Suprapubic skin (tissue), 4 donors: Measurements from ENCODE around the gene NXPH2. TPM values are rescaled to one million over a fixed set of nuclear protein-coding genes. Genes with fewer than 3 reads are reported as not detected.

ENCODE experiments used
- DNase-seq, 2 donors: peaks; one replicate each; pipeline ENCODE4 v3.0.0-alpha.2; 2019; ENCODE audit warnings: low spot score in 2 of 2
- H3K27ac ChIP-seq: fragments of 200-600 bp; sonication (generic); one replicate; pipeline ENCODE4 v1.5.1; 2019
- H3K27me3 ChIP-seq: fragments of 200-600 bp; sonication (generic); one replicate; pipeline ENCODE4 v1.5.1; 2019
- H3K36me3 ChIP-seq: fragments of 200-600 bp; sonication (generic); one replicate; pipeline ENCODE4 v1.5.1; 2019
- H3K4me1 ChIP-seq: fragments of 200-600 bp; sonication (generic); one replicate; pipeline ENCODE4 v1.5.1; 2019
- H3K4me3 ChIP-seq: fragments of 200-600 bp; sonication (generic); one replicate; pipeline ENCODE4 v1.5.1; 2019; ENCODE audit warnings: mild to moderate bottlenecking
- H3K9me3 ChIP-seq: fragments of 200-600 bp; sonication (generic); one replicate; pipeline ENCODE4 v1.5.1; 2019
- CTCF ChIP-seq, 2 donors: fragments of 200-600 bp in 1 of 2; fragments of 450-650 bp in 1 of 2; sonication (generic) in 1 of 2; IDR thresholded peaks; one replicate each; pipeline ENCODE4 v1.5.1; 2016 to 2019; ENCODE audit warnings: antibody characterized with exemption in 2 of 2, mild to moderate bottlenecking in 1 of 2, moderate library complexity in 1 of 2
- EP300 ChIP-seq: sonication (generic); formaldehyde crosslinking; IDR thresholded peaks from one replicate; pipeline ENCODE4 v1.6.1; 2017; ENCODE audit warnings: antibody characterized with exemption
- POLR2A ChIP-seq, 2 donors: fragments of 450-650 bp; IDR thresholded peaks; one replicate each; pipeline ENCODE4 v1.6.1; 2017; ENCODE audit warnings: antibody characterized with exemption in 2 of 2, mild to moderate bottlenecking in 2 of 2, moderate library complexity in 2 of 2
- POLR2AphosphoS5 ChIP-seq, 3 donors: sonication (generic); formaldehyde crosslinking; IDR thresholded peaks; one replicate each; pipeline ENCODE4 v1.6.1; 2017; ENCODE audit warnings: antibody characterized with exemption in 3 of 3
- WGBS: methylation state at CpG from one replicate; pipeline ENCODE4 v1.1.5; 2018; 5-methylcytosine and 5-hydroxymethylcytosine counted together
- total RNA-seq, 4 donors: library from RNA; depleted of rRNA; stranded (reverse); fragments of >200 nt; gene quantifications; one replicate each; pipeline ENCODE4 v1.1.0, GENCODE V29; 2016

Gene NXPH2
- total RNA-seq, 4 donors from 2014 or later: not detected

GRCh38 chr2:138787053-138787666, 7.0 kb upstream of the NXPH2 start:
- TF ChIP-seq POLR2AphosphoS5 (IDR thresholded peaks at IDR 0.05): no peak
- TF ChIP-seq EP300: no peak
- peak; percentile 34 to 58 for TF ChIP-seq CTCF (IDR thresholded peaks at IDR 0.05)
- Histone ChIP-seq H3K36me3 (no peaks in the 10 kb centered on the region), H3K27ac (no peak overlapping the region), H3K27me3 (peaks cover 3% of the 10 kb centered on the region), H3K9me3 (no peaks in the 10 kb centered on the region), H3K4me3 (no peak overlapping the region), H3K4me1 (peaks cover 6% of the 10 kb centered on the region)
- no peak for DNase-seq
- WGBS: 15% methylated on average over 2 of the region's 2 CpGs

- no peak overlapping the region for H3K27ac ChIP-seq
- H3K9me3 ChIP-seq: no peaks in the 10 kb centered on the region
- peaks cover 27% of the 10 kb centered on the region for H3K4me1 ChIP-seq
- TF ChIP-seq EP300: no peak
- TF ChIP-seq CTCF (IDR thresholded peaks at IDR 0.05): no peak
- TF ChIP-seq POLR2A (IDR thresholded peaks at IDR 0.05): no peak
- TF ChIP-seq POLR2AphosphoS5 (IDR thresholded peaks at IDR 0.05): no peak
- no peak for DNase-seq
- H3K36me3 ChIP-seq: no peaks in the 10 kb centered on the region
- H3K27me3 ChIP-seq: peaks cover 48% of the 10 kb centered on the region
- 84% methylated on average over 5 of the region's 5 CpGs for WGBS
- no peak overlapping the region for H3K4me3 ChIP-seq
Observed at GRCh38 chr2:138782383-138782782, 2.2 kb upstream of the NXPH2 start.

GRCh38 chr2:138780908-138781307, 718 bp upstream of the NXPH2 start:
- H3K9me3 ChIP-seq: no peaks in the 10 kb centered on the region
- WGBS: 19% methylated on average over 19 of the region's 19 CpGs
- no peaks in the 10 kb centered on the region for H3K36me3 ChIP-seq
- no peak overlapping the region for H3K27ac ChIP-seq
- DNase-seq: no peak
- H3K4me3 ChIP-seq: peak overlapping the region; percentile 37
- TF ChIP-seq CTCF (IDR thresholded peaks at IDR 0.05) (no peak), EP300 (no peak), POLR2A (IDR thresholded peaks at IDR 0.05) (no peak), POLR2AphosphoS5 (IDR thresholded peaks at IDR 0.05) (no peak)
- H3K27me3 ChIP-seq: peaks cover 60% of the 10 kb centered on the region
- peaks cover 21% of the 10 kb centered on the region for H3K4me1 ChIP-seq

- Histone ChIP-seq H3K27me3 (peaks cover 63% of the 10 kb centered on the region), H3K27ac (no peak overlapping the region), H3K4me3 (peak overlapping the region; percentile 37), H3K36me3 (no peaks in the 10 kb centered on the region), H3K9me3 (no peaks in the 10 kb centered on the region), H3K4me1 (peaks cover 21% of the 10 kb centered on the region)
- WGBS: 28% methylated on average over 2 of the region's 40 CpGs
- DNase-seq: no peak
- TF ChIP-seq POLR2AphosphoS5 (IDR thresholded peaks at IDR 0.05) (no peak), CTCF (IDR thresholded peaks at IDR 0.05) (no peak), POLR2A (IDR thresholded peaks at IDR 0.05) (no peak), EP300 (no peak)
Observed at GRCh38 chr2:138780446-138780880, 273 bp upstream of the NXPH2 start.

- TF ChIP-seq POLR2A (IDR thresholded peaks at IDR 0.05) (no peak), POLR2AphosphoS5 (IDR thresholded peaks at IDR 0.05) (no peak), EP300 (no peak)
- DNase-seq: no peak
- 4% methylated on average over 20 of the region's 20 CpGs for WGBS
- Histone ChIP-seq H3K27me3 (peaks cover 66% of the 10 kb centered on the region), H3K9me3 (no peaks in the 10 kb centered on the region), H3K27ac (no peak overlapping the region), H3K36me3 (no peaks in the 10 kb centered on the region), H3K4me1 (peaks cover 21% of the 10 kb centered on the region), H3K4me3 (peak overlapping the region; percentile 37)
Observed at GRCh38 chr2:138779406-138779780, 797 bp downstream of the NXPH2 start.

- peaks cover 66% of the 10 kb centered on the region for H3K27me3 ChIP-seq
Observed at GRCh38 chr2:138777996-138778395, 2.2 kb downstream of the NXPH2 start.

More at GRCh38 chr2:138777996-138778395, 2.2 kb downstream of the NXPH2 start:
- no peak for DNase-seq
- no peaks in the 10 kb centered on the region for H3K36me3 ChIP-seq
- peaks cover 21% of the 10 kb centered on the region for H3K4me1 ChIP-seq
- no peak overlapping the region for H3K27ac ChIP-seq
- TF ChIP-seq POLR2AphosphoS5 (IDR thresholded peaks at IDR 0.05): no peak
- TF ChIP-seq CTCF (IDR thresholded peaks at IDR 0.05): no peak
- no peak for TF ChIP-seq POLR2A (IDR thresholded peaks at IDR 0.05)
- TF ChIP-seq EP300: no peak
- 58% methylated on average over 2 of the region's 2 CpGs for WGBS
- no peaks in the 10 kb centered on the region for H3K9me3 ChIP-seq
- H3K4me3 ChIP-seq: no peak overlapping the region
